NCI-H1417 treated with DMSO at 0.1 percent for 48 hours (cell line): Measurements from ENCODE around the gene CD300A.

Experiments
- DNase-seq: peaks from one replicate; lab custom pipeline; 2025; lab: John Stamatoyannopoulos, UW

The CD300A gene

DNA sequence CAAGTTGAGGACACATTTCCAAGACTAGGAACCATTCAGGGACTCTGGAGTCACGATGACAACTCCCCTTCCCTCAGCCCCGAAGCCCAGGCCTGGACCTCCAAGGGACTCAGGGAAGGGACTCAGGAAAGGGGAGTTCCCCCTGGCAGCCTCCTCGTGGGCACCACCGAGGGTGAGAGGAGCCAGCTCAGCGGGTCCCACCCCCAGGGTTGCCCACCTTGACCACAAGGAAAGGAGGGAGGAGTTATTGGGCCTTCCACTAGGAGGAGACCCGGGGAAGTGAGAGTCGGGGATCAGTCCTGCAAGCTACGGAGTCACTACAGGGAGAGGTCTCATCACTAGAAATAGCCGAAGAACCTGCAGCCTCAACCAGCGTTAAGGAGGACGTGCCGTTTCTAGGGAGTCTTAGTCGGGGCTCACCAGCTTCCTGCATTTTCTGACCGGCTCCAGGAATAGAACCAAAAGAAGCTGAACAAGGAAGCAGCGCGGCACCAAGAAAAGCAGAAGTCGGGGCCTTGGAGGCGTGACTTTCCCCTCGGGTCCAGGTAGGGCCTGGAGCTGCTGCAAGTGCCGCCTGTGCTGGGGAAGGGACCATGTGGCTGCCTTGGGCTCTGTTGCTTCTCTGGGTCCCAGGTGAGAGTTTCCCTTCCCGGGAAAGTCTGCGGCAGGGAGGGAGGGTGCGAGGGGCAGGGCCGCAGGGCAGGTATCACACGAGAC lies at the start of gene CD300A:
CD300A (plus strand) TSS at position 524 of the 717 bp plus-strand sequence; CDS start at position 594, 70 bp downstream.
- DNase-seq, result no peak

- DNase-seq, result no peak
These were observed 49.0 kb upstream of the CD300A start for GRCh38 chr17:74417178-74418045.

- DNase-seq, result no peak
These were observed 46.5 kb upstream of the CD300A start for GRCh38 chr17:74419928-74420411.

DNA sequence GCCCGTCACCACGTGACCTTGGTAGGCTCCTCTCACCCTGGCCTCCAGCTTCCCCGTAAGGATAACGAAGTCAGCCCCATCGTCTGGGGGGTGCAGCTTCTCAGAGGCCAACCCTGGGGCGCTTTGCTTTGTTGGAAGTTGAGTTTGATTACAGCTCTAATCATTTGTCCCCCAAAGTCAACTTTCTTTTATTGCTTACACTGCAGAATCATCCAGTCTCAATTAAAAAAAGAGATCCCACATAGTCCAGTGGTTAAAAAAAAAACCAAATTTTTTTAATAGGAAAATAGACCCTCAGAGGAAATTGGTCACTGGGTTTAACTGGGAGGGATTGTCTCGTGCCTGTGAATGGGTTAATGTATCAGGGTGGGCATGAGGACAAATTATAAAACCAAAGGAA lies 42.3 kb upstream of the CD300A start:
- no peak for DNase-seq

GRCh38 chr17:74424657-74425056 lies 41.8 kb upstream of the CD300A start:
- no peak for DNase-seq

DNA sequence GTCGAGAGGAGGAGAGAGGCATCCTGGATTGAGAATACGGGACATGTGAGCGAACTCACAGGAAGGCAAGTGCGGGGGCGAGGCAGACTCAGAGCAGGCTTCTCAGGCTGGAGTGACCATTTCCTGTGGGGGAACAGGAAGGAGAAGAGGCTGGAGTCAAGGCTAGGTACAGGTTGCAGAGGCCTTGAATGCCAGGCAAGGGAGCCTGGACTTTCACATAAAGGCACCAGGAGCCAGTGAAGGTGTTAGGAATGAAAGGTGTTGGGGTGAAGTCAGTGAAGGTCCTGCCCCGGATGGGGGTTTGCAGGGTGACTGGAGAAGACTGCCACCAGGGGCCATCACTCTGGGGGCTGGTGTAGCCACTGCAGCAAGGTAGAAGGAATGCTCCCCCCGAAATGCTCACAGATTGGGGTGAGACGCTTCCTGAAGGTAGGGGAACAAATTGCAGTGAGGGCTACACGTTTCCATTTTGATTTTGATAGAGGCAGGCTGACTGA lies 39.8 kb upstream of the CD300A start:
- no peak for DNase-seq

- no peak for DNase-seq
These were observed 39.2 kb upstream of the CD300A start for GRCh38 chr17:74427048-74427762.

DNA sequence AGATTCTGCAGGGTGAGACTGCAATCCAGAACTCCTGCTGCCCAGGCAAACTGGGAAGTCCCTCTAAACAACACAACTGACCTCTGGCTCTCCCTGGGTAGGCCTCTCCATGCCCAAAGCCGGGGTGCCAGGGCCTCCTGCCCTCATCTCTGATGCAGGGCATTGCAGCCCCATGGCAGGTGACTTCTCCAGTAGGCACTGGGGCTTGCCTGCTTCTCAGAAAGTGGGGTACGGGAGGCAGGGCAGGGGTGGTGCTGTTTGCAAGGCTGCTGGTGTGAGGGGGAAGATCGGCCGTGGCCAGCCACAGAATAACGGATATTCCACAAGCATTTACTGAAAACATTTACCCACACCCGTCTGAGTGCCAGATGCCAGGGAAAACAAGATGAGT lies 38.7 kb upstream of the CD300A start:
- no peak for DNase-seq

DNA sequence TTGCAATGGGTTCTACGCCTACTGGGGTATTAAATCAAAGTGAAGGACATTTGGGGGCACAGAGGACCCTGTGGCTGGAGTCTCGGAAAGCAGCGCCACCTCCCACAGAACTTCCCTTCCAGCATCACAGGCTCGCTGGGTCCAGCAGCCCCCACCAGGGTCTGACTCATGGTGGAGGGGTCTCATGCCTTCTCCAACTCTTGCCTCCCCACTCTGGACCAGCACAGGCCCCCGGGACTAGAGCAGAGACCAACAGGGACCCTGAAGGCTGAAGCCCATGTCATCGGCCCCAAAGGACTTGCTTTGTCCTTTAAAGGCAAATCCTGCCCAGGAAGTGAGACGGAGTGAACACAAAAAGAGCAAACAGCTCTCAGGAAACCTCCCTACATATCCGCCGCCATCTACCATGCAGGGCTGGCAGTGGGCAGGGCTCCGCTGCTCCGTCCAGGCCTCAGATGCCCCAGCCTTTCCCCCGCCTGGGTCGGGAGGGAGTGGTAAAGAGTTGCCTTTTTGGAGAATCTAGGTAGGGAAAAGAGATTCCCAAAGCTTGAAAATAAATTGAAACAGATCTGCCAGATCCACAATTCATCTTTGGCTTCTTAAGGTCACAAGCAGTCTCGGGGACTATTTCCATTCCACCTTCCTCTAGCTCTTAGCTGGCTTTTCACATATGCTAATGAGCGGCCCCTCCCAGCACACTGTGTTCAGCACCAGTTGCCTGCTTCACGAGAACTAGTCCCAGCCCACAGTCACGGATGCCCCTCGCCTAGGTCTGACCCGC lies 36.6 kb upstream of the CD300A start:
- no peak for DNase-seq

- DNase-seq, result no peak
These were observed 36.1 kb upstream of the CD300A start for GRCh38 chr17:74430385-74430705.

DNA sequence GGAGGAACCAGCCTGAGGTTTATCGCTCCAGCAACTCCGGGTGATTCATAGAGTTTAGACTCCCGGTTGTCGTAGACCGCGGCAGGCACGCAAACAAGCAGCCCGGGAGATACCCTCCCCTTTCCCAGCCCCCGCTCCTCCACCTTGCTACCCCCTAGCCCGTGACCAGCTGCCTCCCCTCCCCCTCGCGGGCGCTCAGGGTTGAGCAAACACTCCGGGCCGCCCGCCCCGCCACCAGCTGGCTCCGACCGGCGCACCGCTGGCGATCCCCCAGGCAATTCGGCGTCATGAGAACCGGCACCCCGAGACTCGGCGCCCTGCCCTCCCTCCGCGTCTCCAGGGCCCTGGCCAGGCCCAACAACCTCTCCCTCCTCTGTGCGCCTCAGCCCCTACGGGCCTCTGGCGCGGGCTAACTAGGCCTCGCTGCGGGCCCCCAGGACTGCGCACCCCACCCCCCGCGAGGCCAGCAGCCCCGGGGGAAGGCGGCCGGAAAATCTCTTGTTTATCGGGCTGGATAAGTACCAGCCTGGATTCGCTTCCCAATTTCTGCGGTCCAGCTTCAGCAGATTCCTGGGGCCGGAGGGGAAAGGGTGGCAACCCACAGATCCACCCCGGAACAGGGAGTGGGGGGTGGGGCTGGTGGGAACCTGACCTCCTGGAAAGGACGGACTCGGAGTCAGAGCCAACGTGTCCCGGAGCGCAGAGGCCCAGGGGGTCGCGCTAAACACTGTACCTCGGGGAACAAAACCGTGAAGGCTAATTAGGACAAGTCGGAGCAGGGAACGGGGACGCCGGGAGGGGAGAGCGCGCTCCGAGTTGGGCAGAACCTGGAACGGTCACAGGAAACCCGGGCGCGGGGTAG lies 35.5 kb upstream of the CD300A start:
- peak; percentile 59 for DNase-seq

- no peak for DNase-seq
These were observed 34.6 kb upstream of the CD300A start, which contains the start of gene GPRC5C for GRCh38 chr17:74431568-74432423. Gene GPRC5C (plus strand): TSS chr17:74432088. CDS start chr17:74439777, 7,689 bp downstream.

GRCh38 chr17:74432424-74432690 lies 34.1 kb upstream of the CD300A start:
- DNase-seq, result no peak

- DNase-seq, result no peak
These were observed 33.6 kb upstream of the CD300A start for GRCh38 chr17:74432766-74433391.

DNA sequence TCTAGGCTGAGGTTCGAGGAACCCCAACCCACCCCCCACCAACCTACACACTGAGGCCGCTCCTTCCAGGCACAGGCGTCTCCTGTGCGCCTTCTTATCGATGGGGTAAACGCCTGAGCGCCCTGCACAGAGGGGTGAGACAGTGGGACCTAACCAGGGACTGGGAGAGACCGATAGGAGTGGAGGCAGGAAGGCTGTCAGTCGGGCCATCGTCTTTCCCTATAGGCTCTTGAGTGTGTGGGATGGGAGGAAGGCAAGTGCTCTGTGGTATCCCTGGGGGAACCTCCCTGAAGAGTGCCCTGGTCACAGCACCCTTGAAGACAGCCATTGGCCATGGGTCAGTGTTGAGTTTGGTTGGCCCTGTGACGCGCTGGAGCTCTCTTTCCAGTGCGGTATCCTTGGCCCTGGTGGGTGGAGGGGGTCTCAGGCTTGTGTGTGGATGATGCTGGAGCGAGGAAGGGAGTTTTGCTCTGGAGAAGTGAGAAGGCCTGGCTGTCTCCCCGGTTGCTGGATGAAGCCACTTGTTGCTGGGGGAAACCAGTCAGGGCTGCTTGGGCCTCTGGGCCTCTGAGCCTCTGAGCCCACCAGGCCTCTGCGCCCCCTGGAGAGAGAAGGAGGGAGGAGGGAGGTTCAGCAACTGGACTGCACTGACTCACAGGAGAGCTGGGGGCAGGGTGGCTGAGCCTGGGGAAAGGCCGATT lies 32.9 kb upstream of the CD300A start:
- DNase-seq, result no peak

- no peak for DNase-seq
These were observed 30.6 kb upstream of the CD300A start for GRCh38 chr17:74435775-74436359.

DNA sequence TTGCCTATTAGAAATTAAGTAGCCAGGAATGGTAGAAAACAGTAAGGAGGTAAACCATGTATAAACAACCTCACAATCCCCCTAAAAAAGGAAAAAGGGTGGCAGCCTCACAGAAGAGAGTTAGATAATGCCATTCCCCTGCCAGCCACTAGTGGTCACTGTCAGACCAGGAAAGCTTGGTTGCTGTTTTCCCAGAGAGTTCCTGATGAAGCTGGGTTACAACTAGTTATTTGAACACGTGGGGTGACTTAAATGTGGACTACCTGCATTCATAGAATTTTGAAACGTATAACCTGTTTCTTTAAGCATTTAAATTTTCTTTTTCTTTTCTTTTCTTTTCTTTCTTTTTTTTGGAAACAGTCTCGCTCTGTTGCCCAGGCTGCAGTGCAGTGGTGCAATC lies 28.7 kb upstream of the CD300A start:
- no peak for DNase-seq
